A673 (cell line): ENCODE results near the gene TICRR. TPM values are rescaled to one million over a fixed set of nuclear protein-coding genes. Genes with fewer than 3 reads are reported as not detected.

ENCODE experiments used
- BruUV-seq: library from RNA; stranded (reverse); fragments of 400-500 nt; replicated peaks from 2 replicates; lab custom pipeline; 2021; lab: Mats Ljungman, UMichigan
- CTCF ChIA-PET: fragments of 300-600 bp; sonication (Branson Sonifier 250); formaldehyde crosslinking; loops from one replicate; lab custom pipeline; 2022; ENCODE audit warnings: antibody characterized with exemption; lab: Charles Lee
- POLR2A ChIA-PET: fragments of 300-600 bp; sonication (Branson Sonifier 250); formaldehyde crosslinking; loops from one replicate; lab custom pipeline; 2022; ENCODE audit warnings: antibody characterized with exemption; ENCODE audit not compliant: low non-redundant PET; lab: Charles Lee
- DNase-seq: peaks from one replicate; pipeline ENCODE4 v3.0.0-alpha.2; 2015; ENCODE audit warnings: low spot score
- H3K27ac ChIP-seq: fragments of 200-600 bp; sonication (generic); 2 replicates; pipeline ENCODE4 v1.5.1; 2016; ENCODE audit warnings: mixed run types, low read depth, mild to moderate bottlenecking, mixed read lengths, antibody characterized with exemption, low read length; ENCODE audit not compliant: poor library complexity, severe bottlenecking
- H3K27me3 ChIP-seq: fragments of 200-600 bp; sonication (generic); replicated peaks from 2 replicates; pipeline ENCODE4 v1.6.1; 2017; ENCODE audit warnings: mixed run types, low read depth, mild to moderate bottlenecking, mixed read lengths, antibody characterized with exemption, low read length; ENCODE audit not compliant: insufficient read depth, poor library complexity
- H3K36me3 ChIP-seq: fragments of 200-600 bp; sonication (generic); 2 replicates; pipeline ENCODE4 v1.6.1; 2016; ENCODE audit warnings: mixed run types, mild to moderate bottlenecking, mixed read lengths, antibody characterized with exemption, low read length; ENCODE audit not compliant: insufficient read depth, poor library complexity, severe bottlenecking
- H3K4me1 ChIP-seq: fragments of 200-600 bp; sonication (generic); 2 replicates; pipeline ENCODE4 v1.6.1; 2017; ENCODE audit warnings: mixed run types, mild to moderate bottlenecking, mixed read lengths, antibody characterized with exemption, low read length; ENCODE audit not compliant: insufficient read depth, poor library complexity, severe bottlenecking
- H3K4me3 ChIP-seq: fragments of 200-600 bp; sonication (generic); 2 replicates; pipeline ENCODE4 v1.5.1; 2016; ENCODE audit warnings: low read depth, mixed run types, mild to moderate bottlenecking, mixed read lengths, low read length; ENCODE audit not compliant: poor library complexity, severe bottlenecking
- H3K9me3 ChIP-seq: fragments of 200-600 bp; sonication (generic); 2 replicates; pipeline ENCODE4 v1.6.1; 2016; ENCODE audit warnings: mixed run types, low read depth, mild to moderate bottlenecking, mixed read lengths, antibody characterized with exemption, low read length; ENCODE audit not compliant: poor library complexity, severe bottlenecking
- EZH2 ChIP-seq: fragments of 200-600 bp; sonication (generic); IDR thresholded peaks from 2 replicates; pipeline ENCODE4 v1.6.1; 2017; ENCODE audit warnings: borderline replicate concordance, low read depth, mild to moderate bottlenecking, mixed read lengths, antibody characterized with exemption, low read length; ENCODE audit not compliant: poor library complexity, severe bottlenecking
- intact Hi-C: fragments of 100-400 bp; cut with micrococcal nuclease; formaldehyde crosslinking; loops from one replicate; pipeline ENCODE4 v1.10.0; 2022; ENCODE audit not compliant: unreplicated experiment
- total RNA-seq: library from RNA; stranded (reverse); gene quantifications from 2 replicates; pipeline ENCODE4 v1.2.3, GENCODE V29; 2021
- TF ChIP-seq, protein P1 (sequence below): fragments of 300-800, 200-600 bp; sonication (generic); conservative IDR thresholded peaks from 2 replicates; pipeline ENCODE4 v1.5.1; 2017; ENCODE audit warnings: low read depth, mild to moderate bottlenecking, antibody characterized with exemption, low read length, moderate library complexity, mixed read lengths

Gene TICRR
- total RNA-seq, 1 experiment from 2014 or later = 56.5 TPM

DNA sequence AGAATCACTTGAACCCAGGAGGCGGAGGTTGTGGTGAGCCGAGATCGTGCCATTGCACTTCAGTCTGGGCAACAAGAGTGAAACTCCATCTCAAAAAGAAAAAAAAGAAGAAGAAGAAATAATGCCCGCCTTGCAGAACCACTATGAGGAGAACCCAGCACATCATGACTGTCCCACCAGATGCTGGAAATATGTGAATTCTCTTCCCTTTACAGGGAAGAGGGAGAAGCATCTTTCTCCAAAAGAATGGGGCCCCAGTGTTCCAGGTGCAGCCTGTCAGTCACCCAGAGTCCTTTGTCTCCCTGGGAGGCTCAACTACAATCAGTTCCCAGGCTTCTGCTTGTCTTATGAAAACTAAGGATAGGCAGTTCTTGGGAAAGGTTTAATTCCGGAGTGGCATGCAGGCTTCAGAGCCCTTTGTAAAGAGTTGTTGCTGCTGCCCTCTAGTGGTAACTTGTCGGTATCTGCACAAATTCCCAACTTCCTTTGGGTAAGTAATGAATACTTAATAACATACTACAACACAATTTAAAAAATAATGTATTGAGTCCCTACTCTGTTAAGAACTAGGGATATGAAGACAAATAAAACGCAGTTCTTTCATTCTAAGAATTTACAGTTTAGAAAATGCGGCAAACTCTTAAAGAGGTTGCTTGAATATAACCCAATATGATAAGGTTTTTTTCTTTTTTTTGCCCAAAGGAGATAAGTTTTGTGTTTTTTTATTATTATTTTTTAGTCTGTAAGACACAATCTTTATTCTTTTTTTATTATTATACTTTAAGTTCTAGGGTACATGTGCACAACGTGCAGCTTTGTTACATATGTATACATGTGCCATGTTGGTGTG, 18.6 kb upstream of the TICRR start:
- Histone ChIP-seq H3K4me3 (no peak overlapping the region), H3K9me3 (no peaks in the 10 kb centered on the region), H3K27ac (no peak overlapping the region), H3K36me3 (no peaks in the 10 kb centered on the region), H3K27me3 (no peaks in the 10 kb centered on the region), H3K4me1 (no peaks in the 10 kb centered on the region)
- CTCF ChIA-PET = no interaction called here
- POLR2A ChIA-PET = no interaction called here
- DNase-seq = peak; percentile 85
- TF ChIP-seq, protein P1, sequence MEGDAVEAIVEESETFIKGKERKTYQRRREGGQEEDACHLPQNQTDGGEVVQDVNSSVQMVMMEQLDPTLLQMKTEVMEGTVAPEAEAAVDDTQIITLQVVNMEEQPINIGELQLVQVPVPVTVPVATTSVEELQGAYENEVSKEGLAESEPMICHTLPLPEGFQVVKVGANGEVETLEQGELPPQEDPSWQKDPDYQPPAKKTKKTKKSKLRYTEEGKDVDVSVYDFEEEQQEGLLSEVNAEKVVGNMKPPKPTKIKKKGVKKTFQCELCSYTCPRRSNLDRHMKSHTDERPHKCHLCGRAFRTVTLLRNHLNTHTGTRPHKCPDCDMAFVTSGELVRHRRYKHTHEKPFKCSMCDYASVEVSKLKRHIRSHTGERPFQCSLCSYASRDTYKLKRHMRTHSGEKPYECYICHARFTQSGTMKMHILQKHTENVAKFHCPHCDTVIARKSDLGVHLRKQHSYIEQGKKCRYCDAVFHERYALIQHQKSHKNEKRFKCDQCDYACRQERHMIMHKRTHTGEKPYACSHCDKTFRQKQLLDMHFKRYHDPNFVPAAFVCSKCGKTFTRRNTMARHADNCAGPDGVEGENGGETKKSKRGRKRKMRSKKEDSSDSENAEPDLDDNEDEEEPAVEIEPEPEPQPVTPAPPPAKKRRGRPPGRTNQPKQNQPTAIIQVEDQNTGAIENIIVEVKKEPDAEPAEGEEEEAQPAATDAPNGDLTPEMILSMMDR = peak; percentile 83
- no peak for TF ChIP-seq EZH2
- no TSS peak for BruUV-seq
- intact Hi-C loops = loop anchor here (2.0 to 5.0 kb wide), 2 partner anchors 62 to 199 kb away; no protein-coding TSS in a partner anchor

DNA sequence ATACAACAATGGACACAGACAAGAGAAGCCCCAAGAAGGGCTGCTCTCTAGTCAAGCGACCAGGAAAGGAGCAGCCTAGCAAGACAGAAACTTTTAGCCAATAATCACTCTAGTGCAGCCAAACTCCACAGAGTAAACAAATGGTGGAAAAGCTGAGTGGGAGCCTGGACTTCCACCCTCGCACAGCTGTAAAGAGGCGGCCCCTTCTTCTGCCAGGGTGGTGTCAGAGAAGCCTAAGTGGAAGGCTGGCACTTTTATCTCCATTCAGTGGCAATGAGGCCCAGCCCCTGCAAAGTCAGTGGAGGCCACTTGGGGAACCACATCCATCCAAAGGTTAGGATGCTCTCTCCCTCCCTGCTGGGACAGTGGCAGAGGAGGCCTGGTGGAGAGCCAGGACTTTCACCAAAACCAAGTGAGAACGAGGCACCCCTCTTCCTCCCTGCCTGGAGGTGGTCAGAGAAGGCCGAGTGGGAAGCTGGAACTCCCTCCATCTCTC, 15.5 kb upstream of the TICRR start:
- no TSS peak for BruUV-seq

DNA sequence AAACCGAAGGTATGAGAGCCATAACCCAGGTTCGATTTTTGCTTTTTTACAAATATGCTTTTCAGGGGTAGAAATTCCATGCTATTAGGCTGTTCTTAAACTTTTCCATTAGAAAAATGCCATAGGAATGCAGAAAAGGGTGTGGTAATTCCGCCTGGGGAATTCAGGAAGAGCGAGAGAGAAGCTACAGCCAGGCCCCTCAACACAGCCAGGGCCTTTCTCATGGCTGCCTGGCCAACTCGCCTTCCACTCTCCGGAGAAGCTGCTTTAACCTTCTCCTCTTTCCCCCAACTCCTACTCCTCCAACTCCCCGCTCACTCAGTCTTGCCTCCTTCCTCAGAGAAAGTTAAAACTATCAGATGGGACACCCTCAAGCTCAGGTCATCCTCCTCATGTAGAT, 9.1 kb upstream of the TICRR start:
- intact Hi-C loops = no loop called here
- POLR2A ChIA-PET = no interaction called here

More for the DNA sequence above, 15.5 kb upstream of the TICRR start:
- Histone ChIP-seq H3K9me3 (no peaks in the 10 kb centered on the region), H3K4me3 (no peak overlapping the region), H3K36me3 (no peaks in the 10 kb centered on the region), H3K27ac (no peak overlapping the region), H3K4me1 (no peaks in the 10 kb centered on the region), H3K27me3 (no peaks in the 10 kb centered on the region)
- POLR2A ChIA-PET = no interaction called here
- TF ChIP-seq EZH2 = no peak
- TF ChIP-seq, protein P1 = no peak
- CTCF ChIA-PET = no interaction called here
- intact Hi-C loops = loop anchor here (5.0 kb wide), 1 partner anchor 203 kb away; no protein-coding TSS in a partner anchor
- no peak for DNase-seq

More for the DNA sequence above, 9.1 kb upstream of the TICRR start:
- no TSS peak for BruUV-seq
- H3K36me3 ChIP-seq = no peaks in the 10 kb centered on the region
- no peak for TF ChIP-seq EZH2
- TF ChIP-seq, protein P1 = no peak
- no peak overlapping the region for H3K27ac ChIP-seq
- no peaks in the 10 kb centered on the region for H3K9me3 ChIP-seq
- H3K4me3 ChIP-seq = no peak overlapping the region
- CTCF ChIA-PET = no interaction called here
- DNase-seq = no peak
- no peaks in the 10 kb centered on the region for H3K27me3 ChIP-seq
- H3K4me1 ChIP-seq = no peaks in the 10 kb centered on the region
